GM12878 (cell line): ENCODE data around the gene KMT2B. TPM values are rescaled to one million over a fixed set of nuclear protein-coding genes. Genes with fewer than 3 reads are reported as not detected.
A peak's percentile ranks its signal among the peaks of the same experiment; 100 is the strongest.

Experiments used
- BCL11A ChIP-seq: IDR thresholded peaks from 2 replicates; pipeline ENCODE4 v1.6.1; 2011; ENCODE audit warnings: low read depth, low read length
- DPF2 ChIP-seq: fragments of 450-650 bp; IDR thresholded peaks from 2 replicates; pipeline ENCODE4 v1.6.1; 2017; ENCODE audit warnings: mild to moderate bottlenecking
- POU2F2 ChIP-seq: IDR thresholded peaks from 3 replicates; pipeline ENCODE4 v1.6.1; 2011; ENCODE audit warnings: low read depth, mild to moderate bottlenecking, low read length, borderline replicate concordance
- RELA ChIP-seq: fragments of 450-650 bp; IDR thresholded peaks from 2 replicates; pipeline ENCODE4 v1.8.0; 2014; ENCODE audit warnings: borderline replicate concordance; ENCODE audit not compliant: partially characterized antibody
- SIN3A ChIP-seq: IDR thresholded peaks from 2 replicates; pipeline ENCODE4 v1.6.1; 2012; ENCODE audit warnings: low read depth, low read length, improper control_type of control experiment
- YY1 ChIP-seq: IDR thresholded peaks from 2 replicates; pipeline ENCODE4 v1.6.1; 2011; ENCODE audit warnings: low read depth, mild to moderate bottlenecking, low read length
- ZNF274 ChIP-seq: IDR thresholded peaks from one replicate; pipeline ENCODE4 v1.8.0; 2011; ENCODE audit not compliant: insufficient read length, insufficient read depth
- ZSCAN29 ChIP-seq: fragments of 450-650 bp; IDR thresholded peaks from 2 replicates; pipeline ENCODE4 v1.6.1; 2017; ENCODE audit warnings: mild to moderate bottlenecking, moderate library complexity
- polyA plus RNA-seq, 11 experiments: library from polyadenylated mRNA; depleted of rRNA in 4 of 11; unstranded in 6 of 11; stranded (reverse) in 5 of 11; fragments of >200 nt; fragmentation: Nextera tagmentation in 4 of 11; fragmentation: Illumina TruSeq in 1 of 11; extraction: Ambion mirVana in 4 of 11; extraction: Trizol in 1 of 11; gene quantifications; 1 replicate in 1 of 11; 2 replicates in 10 of 11; pipeline versions ENCODE4 v1.2.1 to v1.2.3, GENCODE V29; 2011 to 2016; ENCODE audit warnings: inconsistent platforms in 2 of 11, missing spikeins in 2 of 11, low read depth in 1 of 11
- total RNA-seq, 4 experiments: library from RNA; depleted of rRNA in 3 of 4; stranded (reverse); fragments of >200 nt in 3 of 4; fragmentation: Illumina TruSeq in 1 of 4; extraction: Trizol in 1 of 4; gene quantifications; 2 replicates each; pipeline versions ENCODE4 v1.2.1 to v1.2.3, GENCODE V29; 2013 to 2021
- TF ChIP-seq, protein P1 (sequence below): fragments of 450-650 bp; IDR thresholded peaks from 2 replicates; pipeline ENCODE4 v1.6.1; 2017; ENCODE audit warnings: mild to moderate bottlenecking, moderate library complexity
- TF ChIP-seq, protein P2 (sequence below): fragments of 450-650 bp; IDR thresholded peaks from 2 replicates; pipeline ENCODE4 v1.6.1; 2016; ENCODE audit warnings: mild to moderate bottlenecking, moderate library complexity, borderline replicate concordance
- TF ChIP-seq, protein P3 (sequence below): fragments of 450-650 bp; conservative IDR thresholded peaks from 2 replicates; pipeline ENCODE4 v1.6.1; 2017; ENCODE audit warnings: mild to moderate bottlenecking, moderate library complexity

The KMT2B gene
- total and polyA plus RNA-seq, 10 of the 15 experiments (the other 5 are each of a cell fraction or from before 2014, with no cell fraction given): 0.71 to 35.6 (median 6.0) TPM

DNA sequence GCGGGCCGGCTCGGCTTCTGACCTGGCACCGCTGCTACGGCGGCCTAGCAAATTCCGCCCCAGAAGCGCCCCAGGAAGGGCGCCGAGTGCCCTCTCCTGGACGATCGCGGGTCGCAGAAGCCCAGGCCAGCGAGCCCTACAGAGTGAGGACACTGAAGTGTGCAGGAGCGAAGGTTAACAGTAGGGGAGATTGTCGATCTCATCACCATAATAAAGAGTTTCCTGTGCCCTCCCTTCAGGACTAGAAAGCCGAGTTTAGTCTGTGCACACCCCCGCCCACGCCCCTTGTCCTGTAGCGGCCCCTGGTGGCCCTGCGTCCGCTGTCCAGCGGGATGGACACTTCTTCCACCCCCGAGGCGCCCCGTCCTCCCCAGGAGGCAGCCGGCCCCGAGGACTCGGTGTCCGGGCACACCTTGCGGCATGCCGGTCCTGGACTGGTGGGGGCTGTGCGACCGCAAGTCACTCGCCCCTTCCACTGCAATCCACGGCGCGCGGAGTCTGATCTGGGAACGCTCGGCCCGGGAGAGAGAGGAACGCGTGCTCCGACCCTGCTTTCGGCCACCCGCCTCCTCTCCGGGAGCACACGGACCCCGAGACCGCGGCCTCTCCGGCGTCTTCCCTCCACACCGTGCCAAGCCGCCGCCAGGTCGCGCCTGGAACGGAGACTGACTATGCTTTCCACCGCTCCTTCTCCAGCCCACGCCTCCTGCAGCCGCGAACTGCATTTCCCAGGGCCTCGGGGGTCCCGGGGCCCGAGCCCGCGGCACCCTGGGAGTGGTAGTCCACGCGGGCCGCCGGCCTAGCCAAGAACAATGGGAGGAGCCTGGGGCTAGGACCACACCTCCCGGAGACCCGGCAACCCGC is 770 bp upstream of the KMT2B start (continued):
- TF ChIP-seq, protein P1, sequence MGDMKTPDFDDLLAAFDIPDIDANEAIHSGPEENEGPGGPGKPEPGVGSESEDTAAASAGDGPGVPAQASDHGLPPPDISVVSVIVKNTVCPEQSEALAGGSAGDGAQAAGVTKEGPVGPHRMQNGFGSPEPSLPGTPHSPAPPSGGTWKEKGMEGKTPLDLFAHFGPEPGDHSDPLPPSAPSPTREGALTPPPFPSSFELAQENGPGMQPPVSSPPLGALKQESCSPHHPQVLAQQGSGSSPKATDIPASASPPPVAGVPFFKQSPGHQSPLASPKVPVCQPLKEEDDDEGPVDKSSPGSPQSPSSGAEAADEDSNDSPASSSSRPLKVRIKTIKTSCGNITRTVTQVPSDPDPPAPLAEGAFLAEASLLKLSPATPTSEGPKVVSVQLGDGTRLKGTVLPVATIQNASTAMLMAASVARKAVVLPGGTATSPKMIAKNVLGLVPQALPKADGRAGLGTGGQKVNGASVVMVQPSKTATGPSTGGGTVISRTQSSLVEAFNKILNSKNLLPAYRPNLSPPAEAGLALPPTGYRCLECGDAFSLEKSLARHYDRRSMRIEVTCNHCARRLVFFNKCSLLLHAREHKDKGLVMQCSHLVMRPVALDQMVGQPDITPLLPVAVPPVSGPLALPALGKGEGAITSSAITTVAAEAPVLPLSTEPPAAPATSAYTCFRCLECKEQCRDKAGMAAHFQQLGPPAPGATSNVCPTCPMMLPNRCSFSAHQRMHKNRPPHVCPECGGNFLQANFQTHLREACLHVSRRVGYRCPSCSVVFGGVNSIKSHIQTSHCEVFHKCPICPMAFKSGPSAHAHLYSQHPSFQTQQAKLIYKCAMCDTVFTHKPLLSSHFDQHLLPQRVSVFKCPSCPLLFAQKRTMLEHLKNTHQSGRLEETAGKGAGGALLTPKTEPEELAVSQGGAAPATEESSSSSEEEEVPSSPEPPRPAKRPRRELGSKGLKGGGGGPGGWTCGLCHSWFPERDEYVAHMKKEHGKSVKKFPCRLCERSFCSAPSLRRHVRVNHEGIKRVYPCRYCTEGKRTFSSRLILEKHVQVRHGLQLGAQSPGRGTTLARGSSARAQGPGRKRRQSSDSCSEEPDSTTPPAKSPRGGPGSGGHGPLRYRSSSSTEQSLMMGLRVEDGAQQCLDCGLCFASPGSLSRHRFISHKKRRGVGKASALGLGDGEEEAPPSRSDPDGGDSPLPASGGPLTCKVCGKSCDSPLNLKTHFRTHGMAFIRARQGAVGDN: peak; percentile 3; the same call in 1 of the 2 replicates
- TF ChIP-seq BCL11A: 0 out of 2 replicates have a peak, but pooled peaks have one; percentile 20
- TF ChIP-seq POU2F2: no peak
- TF ChIP-seq RELA: peak; percentile 60
- no peak for TF ChIP-seq ZNF274
- TF ChIP-seq, protein P2, sequence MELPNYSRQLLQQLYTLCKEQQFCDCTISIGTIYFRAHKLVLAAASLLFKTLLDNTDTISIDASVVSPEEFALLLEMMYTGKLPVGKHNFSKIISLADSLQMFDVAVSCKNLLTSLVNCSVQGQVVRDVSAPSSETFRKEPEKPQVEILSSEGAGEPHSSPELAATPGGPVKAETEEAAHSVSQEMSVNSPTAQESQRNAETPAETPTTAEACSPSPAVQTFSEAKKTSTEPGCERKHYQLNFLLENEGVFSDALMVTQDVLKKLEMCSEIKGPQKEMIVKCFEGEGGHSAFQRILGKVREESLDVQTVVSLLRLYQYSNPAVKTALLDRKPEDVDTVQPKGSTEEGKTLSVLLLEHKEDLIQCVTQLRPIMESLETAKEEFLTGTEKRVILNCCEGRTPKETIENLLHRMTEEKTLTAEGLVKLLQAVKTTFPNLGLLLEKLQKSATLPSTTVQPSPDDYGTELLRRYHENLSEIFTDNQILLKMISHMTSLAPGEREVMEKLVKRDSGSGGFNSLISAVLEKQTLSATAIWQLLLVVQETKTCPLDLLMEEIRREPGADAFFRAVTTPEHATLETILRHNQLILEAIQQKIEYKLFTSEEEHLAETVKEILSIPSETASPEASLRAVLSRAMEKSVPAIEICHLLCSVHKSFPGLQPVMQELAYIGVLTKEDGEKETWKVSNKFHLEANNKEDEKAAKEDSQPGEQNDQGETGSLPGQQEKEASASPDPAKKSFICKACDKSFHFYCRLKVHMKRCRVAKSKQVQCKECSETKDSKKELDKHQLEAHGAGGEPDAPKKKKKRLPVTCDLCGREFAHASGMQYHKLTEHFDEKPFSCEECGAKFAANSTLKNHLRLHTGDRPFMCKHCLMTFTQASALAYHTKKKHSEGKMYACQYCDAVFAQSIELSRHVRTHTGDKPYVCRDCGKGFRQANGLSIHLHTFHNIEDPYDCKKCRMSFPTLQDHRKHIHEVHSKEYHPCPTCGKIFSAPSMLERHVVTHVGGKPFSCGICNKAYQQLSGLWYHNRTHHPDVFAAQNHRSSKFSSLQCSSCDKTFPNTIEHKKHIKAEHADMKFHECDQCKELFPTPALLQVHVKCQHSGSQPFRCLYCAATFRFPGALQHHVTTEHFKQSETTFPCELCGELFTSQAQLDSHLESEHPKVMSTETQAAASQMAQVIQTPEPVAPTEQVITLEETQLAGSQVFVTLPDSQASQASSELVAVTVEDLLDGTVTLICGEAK: peak; percentile 80; the same call in 1 of the 2 replicates
- TF ChIP-seq, protein P3, sequence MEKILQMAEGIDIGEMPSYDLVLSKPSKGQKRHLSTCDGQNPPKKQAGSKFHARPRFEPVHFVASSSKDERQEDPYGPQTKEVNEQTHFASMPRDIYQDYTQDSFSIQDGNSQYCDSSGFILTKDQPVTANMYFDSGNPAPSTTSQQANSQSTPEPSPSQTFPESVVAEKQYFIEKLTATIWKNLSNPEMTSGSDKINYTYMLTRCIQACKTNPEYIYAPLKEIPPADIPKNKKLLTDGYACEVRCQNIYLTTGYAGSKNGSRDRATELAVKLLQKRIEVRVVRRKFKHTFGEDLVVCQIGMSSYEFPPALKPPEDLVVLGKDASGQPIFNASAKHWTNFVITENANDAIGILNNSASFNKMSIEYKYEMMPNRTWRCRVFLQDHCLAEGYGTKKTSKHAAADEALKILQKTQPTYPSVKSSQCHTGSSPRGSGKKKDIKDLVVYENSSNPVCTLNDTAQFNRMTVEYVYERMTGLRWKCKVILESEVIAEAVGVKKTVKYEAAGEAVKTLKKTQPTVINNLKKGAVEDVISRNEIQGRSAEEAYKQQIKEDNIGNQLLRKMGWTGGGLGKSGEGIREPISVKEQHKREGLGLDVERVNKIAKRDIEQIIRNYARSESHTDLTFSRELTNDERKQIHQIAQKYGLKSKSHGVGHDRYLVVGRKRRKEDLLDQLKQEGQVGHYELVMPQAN: peak; percentile 40; the same call in 1 of the 2 replicates
- TF ChIP-seq DPF2: peak; percentile 52; the same call in 1 of the 2 replicates
- peak; percentile 24 for TF ChIP-seq SIN3A
- peak; percentile 86 for TF ChIP-seq YY1
- TF ChIP-seq ZSCAN29: peak; percentile 48; the same call in 1 of the 2 replicates
